LHCN-M2 (cell line): ENCODE results near the gene STAT6. TPM values are rescaled to one million over a fixed set of nuclear protein-coding genes. Genes with fewer than 3 reads are reported as not detected.
A peak's percentile ranks its signal among the peaks of the same experiment; 100 is the strongest.

Experiments
- DNase-seq: peaks from one replicate; pipeline ENCODE4 v3.0.0-alpha.2; 2012; ENCODE audit warnings: low read depth
- total RNA-seq: library from RNA; depleted of rRNA; stranded (reverse); fragments of >200 nt; gene quantifications from 2 replicates; pipeline ENCODE4 v1.2.3, GENCODE V29; 2014

STAT6 gene
- total RNA-seq, 1 experiment from 2014 or later: 89.3 TPM

GRCh38 chr12:57145460-57146059 is 34.4 kb upstream of the STAT6 start:
- no peak for DNase-seq

GRCh38 chr12:57143454-57143853 is 32.3 kb upstream of the STAT6 start:
- DNase-seq: no peak

GRCh38 chr12:57142727-57143126 is 31.6 kb upstream of the STAT6 start:
- DNase-seq: no peak

- no peak for DNase-seq
Observed at GRCh38 chr12:57142121-57142520, 31.0 kb upstream of the STAT6 start.

- DNase-seq: no peak
Observed at GRCh38 chr12:57141249-57141648, 30.1 kb upstream of the STAT6 start.

GRCh38 chr12:57139796-57140649 is 28.9 kb upstream of the STAT6 start:
- DNase-seq: peak; percentile 66

GRCh38 chr12:57138526-57139272 is 27.5 kb upstream of the STAT6 start:
- DNase-seq: peak; percentile 86

- DNase-seq: peak; percentile 74
Observed at GRCh38 chr12:57135527-57136326, 24.6 kb upstream of the STAT6 start.

GRCh38 chr12:57134949-57135348 is 23.8 kb upstream of the STAT6 start:
- DNase-seq: no peak

GRCh38 chr12:57133916-57134315 is 22.8 kb upstream of the STAT6 start:
- DNase-seq: no peak

GRCh38 chr12:57133013-57133569 is 21.9 kb upstream of the STAT6 start:
- DNase-seq: peak; percentile 82

- DNase-seq: no peak
Observed at GRCh38 chr12:57131896-57132744, 21.0 kb upstream of the STAT6 start.

- no peak for DNase-seq
Observed at GRCh38 chr12:57130941-57131340, 19.8 kb upstream of the STAT6 start.

- peak; percentile 70 for DNase-seq
Observed at GRCh38 chr12:57129889-57130288, 18.7 kb upstream of the STAT6 start.

- DNase-seq: no peak
Observed at GRCh38 chr12:57129321-57129842, 18.2 kb upstream of the STAT6 start.

- no peak for DNase-seq
Observed at GRCh38 chr12:57128519-57129247, 17.5 kb upstream of the STAT6 start.

GRCh38 chr12:57127726-57128518 is 16.8 kb upstream of the STAT6 start, which contains the start of gene LRP1:
TSS of gene LRP1 (plus strand) at chr12:57128483. CDS start at chr12:57128965, 482 bp downstream.
- peak; percentile 78 for DNase-seq

- DNase-seq: no peak
Observed at GRCh38 chr12:57127101-57127725, 16.1 kb upstream of the STAT6 start.
